Embryonic facial prominence (tissue), 1 donor: ENCODE data around the gene RBKS.

Experiments
- DNase-seq: peaks from one replicate; pipeline ENCODE4 v3.0.0-alpha.2; 2016; ENCODE audit errors: extremely low spot score

Gene RBKS

GRCh38 chr2:27890146-27890923, at the start of gene RBKS, which contains the start of gene BABAM2:
Gene RBKS (minus strand): TSS chr2:27890387. CDS start chr2:27890345, 42 bp downstream.
Gene BABAM2 (plus strand): TSS chr2:27890729. CDS start chr2:27894557, 3,828 bp downstream.
- DNase-seq, result peak; percentile 75

- no peak for DNase-seq
These were observed 44.8 kb upstream of the RBKS start for GRCh38 chr2:27935026-27935425.

- no peak for DNase-seq
These were observed 42.2 kb upstream of the RBKS start for GRCh38 chr2:27932396-27932795.

- no peak for DNase-seq
These were observed 41.3 kb upstream of the RBKS start for GRCh38 chr2:27931361-27931950.

- DNase-seq, result no peak
These were observed 39.8 kb upstream of the RBKS start for GRCh38 chr2:27929916-27930486.

GRCh38 chr2:27925766-27926472, 35.7 kb upstream of the RBKS start:
- no peak for DNase-seq

GRCh38 chr2:27922842-27923241, 32.7 kb upstream of the RBKS start:
- DNase-seq, result no peak

- DNase-seq, result no peak
These were observed 31.8 kb upstream of the RBKS start for GRCh38 chr2:27921880-27922547.

- DNase-seq, result no peak
These were observed 31.2 kb upstream of the RBKS start for GRCh38 chr2:27921424-27921823.

- no peak for DNase-seq
These were observed 30.1 kb upstream of the RBKS start for GRCh38 chr2:27920148-27920885.

- no peak for DNase-seq
These were observed 26.3 kb upstream of the RBKS start for GRCh38 chr2:27916293-27916995.

- no peak for DNase-seq
These were observed 25.7 kb upstream of the RBKS start for GRCh38 chr2:27915874-27916273.

- no peak for DNase-seq
These were observed 25.0 kb upstream of the RBKS start for GRCh38 chr2:27915191-27915590.

- no peak for DNase-seq
These were observed 24.6 kb upstream of the RBKS start for GRCh38 chr2:27914805-27915175.

GRCh38 chr2:27914041-27914804, 24.0 kb upstream of the RBKS start:
- DNase-seq, result peak; percentile 25

- no peak for DNase-seq
These were observed 22.3 kb upstream of the RBKS start for GRCh38 chr2:27912512-27912911.

GRCh38 chr2:27911458-27912210, 21.4 kb upstream of the RBKS start:
- DNase-seq, result no peak

GRCh38 chr2:27909901-27910300, 19.7 kb upstream of the RBKS start:
- DNase-seq, result no peak

- DNase-seq, result no peak
These were observed 17.4 kb upstream of the RBKS start for GRCh38 chr2:27907547-27907946.
